Measurements from ENCODE around the gene HNRNPA0.

DNA sequence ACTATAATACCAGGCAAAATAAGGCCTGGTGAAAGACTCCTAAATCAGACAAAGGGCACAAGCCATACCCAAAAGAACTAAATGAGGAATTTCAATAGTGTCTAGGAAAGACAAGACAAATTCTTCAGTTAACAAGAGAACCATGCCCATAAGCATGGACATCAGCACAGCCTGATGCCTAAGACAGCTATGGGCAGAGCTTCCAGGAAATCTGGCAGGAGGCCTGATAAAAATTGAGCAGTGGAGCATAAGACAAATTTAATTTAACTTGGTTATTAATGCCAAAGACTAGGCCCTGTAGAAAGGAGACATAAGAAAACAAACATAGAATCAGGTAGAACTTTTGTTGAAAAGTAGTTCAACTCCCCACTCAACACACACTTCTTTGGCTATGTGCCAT, 35.6 kb downstream of the HNRNPA0 start:
- TF ChIP-seq CTCF (IDR thresholded peaks at IDR 0.05) (no peak), ZFX (IDR thresholded peaks at IDR 0.05; ENCODE audit: borderline replicate concordance) (no peak)

Data from 22Rv1 (cell line).